GM18861 (cell line): ENCODE data around the gene RPP25L.

Source experiments
- ATAC-seq: cut with Tn5 transposase; IDR thresholded peaks from one replicate; pipeline ENCODE4 v1.9.1; 2021; ENCODE audit not compliant: unreplicated experiment

RPP25L gene

DNA sequence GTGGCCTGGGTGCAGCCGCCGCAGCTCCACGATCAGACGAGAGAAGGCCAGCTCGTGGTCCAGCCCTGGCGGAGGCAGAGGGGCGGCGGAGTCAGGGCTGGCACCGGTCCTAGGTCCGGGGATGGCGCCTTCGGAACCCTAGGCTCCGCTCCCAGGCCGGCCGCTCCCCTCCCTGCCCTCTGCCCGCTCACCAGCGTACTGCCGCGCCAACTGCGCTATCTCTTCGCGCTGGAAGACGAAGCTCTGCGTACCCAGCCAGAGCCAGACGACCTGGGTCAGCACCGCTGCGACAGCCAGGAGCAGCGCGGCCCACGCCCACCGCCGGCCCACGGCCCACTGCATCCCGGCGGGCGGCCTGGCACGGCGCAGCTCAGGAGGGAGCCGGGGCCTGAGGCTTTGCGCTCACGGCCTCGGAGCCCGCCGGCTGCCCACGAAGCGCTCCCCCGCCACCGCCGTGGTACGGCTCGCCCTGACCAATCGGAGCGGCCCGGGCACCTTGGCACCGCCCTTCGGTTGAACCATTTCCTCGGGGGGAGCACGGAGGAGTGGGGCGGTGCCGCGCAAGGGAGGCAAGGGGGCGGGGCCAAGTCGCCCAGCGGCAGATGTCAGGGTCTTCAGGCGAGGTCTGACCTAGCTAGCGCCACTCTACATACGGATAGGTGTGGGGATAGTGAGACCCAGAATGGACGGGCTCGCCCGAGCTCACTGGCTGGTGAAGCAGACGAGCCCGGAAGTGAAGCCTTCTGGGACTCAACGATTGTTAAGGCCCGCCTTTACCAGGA is 25.6 kb upstream of the RPP25L start, which contains the start of gene SIGMAR1:
SIGMAR1 (minus strand) TSS at position 432 of the 782 bp plus-strand sequence; CDS start at position 342, 90 bp downstream.
- peak; percentile 79 for ATAC-seq

DNA sequence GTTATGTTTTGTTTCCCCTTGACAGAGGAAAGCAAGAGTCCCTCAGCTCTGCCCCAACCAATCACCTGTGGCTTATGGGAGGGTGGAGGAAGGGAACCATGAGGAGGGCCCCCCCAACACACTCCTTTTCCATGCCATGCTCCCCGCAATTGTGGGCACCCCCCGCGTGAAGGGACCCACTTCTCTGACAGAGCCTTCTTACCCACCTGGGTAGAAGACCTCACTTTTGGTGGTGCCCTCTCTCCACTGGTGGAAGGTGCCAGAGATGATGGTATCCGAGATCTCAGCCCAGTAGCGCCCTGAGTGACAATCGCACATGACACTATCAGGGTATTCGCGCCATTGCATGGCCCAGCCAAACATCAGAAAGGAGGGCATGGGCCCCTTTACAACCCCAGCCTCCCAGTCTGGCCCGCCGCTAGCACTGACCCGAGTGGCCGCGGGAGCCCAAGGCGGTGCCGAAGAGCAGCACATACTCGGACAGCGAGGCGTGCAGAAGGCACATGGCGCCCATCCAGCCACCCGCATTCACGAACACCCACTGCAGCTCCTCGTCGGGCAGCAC is 25.0 kb upstream of the RPP25L start:
- no peak for ATAC-seq

DNA sequence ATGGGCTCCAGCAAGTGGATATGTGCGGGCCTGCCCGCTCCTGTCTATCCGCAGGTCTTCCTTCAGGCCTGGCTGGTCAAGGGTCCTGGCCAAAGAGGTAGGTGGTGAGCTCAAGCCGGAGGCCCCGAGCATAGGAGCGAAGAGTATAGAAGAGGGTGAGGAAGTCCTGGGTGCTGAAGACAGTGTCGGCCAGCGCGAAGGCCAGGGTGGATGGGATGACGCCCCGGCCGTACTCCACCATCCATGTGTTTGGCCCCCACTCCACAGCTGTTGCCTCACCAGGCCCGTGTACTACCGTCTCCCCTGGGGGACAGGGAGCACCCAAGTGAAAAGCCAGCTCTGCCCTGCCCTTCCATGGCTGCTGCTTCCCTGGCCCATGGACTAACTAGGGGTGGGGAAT is 23.7 kb upstream of the RPP25L start:
- ATAC-seq = no peak

DNA sequence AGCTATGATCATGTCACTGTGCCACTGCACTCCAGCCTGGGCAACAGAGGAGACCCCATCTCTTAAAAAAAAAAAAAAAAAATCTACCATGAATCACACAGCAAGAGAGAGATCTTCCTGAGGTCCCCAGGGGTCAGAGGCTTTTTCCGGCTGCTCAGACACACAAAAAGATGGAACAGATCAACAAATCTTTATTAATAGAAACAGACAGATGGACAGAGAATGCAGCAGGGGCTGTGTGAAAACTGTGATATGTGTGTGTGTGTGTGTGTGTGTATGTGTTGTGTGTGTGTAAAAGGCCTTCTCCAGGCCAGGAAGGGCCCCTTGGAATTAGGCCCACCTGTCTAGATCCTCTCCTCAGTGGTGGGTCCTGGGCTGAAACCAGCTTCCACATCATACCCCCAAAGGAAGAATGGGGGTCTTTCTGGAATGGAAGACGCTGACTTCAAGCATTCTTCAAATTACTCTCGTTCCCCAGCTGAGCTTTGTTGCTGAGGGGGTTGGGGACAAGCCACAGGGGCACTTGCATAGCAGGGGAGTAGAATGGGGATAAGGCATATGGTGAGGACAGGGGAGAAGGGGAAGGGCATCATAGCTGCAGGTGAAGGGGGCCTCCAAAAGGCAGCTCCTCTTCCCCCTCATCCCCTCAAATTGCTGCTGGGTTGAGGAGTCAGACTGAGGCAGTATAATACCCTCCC is 22.8 kb upstream of the RPP25L start:
- no peak for ATAC-seq

DNA sequence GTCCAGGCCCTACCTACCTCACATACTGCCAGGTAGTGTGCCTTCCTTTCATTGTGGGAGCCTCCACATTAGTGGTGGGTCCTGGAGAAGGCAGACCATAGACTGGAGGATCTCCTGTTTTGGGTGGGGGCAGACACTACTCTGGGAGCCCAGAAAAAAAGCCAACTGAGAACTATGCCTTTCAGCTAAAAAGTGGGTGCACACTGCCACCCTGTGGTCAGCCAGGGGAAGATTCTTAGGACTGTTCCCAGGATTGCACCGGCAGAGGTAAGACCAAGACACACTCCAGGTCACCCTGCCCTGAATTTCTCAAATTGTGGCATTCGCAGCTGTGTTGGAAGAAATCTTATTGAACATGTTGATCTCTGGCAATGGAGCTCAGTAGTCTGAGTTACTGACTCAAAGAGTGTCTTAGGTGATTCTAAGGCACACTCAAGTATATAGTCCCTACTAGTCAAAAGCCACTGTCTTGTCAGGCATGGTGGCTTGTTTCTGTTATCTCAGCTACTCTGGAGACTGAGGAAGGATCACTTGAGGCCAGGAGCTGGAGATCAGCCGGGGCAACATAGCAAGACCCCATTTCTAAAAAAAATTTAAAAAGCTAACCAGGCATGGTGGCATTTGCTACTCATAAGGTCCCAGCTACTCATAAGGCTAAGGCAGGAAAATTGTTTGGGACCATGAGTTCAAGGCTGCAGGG is 22.1 kb upstream of the RPP25L start:
- peak; percentile 35 for ATAC-seq

DNA sequence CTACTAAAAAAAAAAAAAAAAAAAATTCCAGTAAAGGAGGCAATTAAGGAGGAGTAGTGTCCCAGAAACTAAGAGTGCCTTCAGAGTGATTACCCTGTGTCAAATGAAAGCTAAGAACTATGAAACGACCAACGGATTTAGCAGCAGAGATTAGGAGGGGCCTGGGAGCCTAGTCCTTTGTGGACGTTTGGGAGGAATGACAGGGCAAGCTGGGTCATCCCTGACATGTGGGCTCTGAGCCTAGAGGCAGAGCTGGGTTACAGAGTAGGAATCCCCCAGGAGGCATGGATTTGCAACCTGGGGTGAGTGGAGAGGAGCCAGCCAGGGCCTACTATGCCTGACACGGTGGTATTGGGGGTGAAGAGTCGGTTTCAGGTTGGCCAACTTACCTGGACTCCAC is 21.3 kb upstream of the RPP25L start:
- no peak for ATAC-seq

DNA sequence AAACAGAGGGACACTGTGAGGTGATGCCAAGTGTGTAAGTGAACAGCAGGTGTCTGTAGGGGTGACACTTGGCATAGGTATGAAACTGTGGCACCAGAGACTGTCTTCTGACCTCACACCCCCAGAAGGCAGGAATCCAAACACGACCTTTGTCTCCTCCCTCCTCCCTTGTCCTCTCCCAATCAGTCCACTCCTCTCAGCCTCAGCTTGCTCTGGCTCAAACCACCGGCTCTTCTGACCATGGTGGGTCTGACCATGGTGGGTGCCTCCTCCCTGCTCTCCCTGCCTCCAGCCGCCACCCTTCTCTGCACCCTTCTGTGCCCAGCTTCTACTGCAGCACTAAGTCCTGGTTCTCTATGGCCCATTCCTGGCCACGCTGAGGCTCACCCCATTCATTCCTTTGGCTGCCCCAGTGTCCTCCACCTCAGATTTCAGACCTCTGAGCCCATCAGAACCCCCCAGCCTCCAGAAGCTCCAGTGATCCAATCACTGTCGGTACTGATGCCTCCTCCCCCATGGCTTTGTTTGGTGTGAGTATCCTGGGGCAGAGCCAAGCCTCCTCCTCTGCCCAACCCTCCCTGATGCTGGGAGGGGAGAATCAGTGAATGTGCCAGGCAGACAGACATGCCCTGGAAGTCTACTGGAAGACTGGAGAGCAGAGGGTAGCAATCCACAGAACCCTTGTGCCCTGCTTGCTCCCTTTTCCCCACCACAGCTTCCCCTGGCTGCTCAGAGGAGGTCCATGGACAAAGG is 18.7 kb upstream of the RPP25L start:
- no peak for ATAC-seq

DNA sequence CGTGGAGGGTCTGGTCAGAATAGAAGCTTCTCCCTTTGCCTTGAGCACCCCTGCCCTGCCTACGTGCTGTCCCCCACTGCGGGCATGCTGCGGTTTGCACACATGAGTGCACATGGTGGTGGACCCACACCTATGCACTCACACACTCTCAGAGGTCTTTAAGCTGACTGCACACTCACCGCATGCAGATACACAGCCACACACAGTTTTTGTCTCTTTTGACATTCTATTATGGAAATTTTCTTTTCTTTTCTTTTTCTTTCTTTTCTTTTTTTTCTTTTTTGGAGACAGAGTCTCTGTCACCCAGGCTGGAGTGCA is 17.6 kb upstream of the RPP25L start:
- ATAC-seq = no peak

DNA sequence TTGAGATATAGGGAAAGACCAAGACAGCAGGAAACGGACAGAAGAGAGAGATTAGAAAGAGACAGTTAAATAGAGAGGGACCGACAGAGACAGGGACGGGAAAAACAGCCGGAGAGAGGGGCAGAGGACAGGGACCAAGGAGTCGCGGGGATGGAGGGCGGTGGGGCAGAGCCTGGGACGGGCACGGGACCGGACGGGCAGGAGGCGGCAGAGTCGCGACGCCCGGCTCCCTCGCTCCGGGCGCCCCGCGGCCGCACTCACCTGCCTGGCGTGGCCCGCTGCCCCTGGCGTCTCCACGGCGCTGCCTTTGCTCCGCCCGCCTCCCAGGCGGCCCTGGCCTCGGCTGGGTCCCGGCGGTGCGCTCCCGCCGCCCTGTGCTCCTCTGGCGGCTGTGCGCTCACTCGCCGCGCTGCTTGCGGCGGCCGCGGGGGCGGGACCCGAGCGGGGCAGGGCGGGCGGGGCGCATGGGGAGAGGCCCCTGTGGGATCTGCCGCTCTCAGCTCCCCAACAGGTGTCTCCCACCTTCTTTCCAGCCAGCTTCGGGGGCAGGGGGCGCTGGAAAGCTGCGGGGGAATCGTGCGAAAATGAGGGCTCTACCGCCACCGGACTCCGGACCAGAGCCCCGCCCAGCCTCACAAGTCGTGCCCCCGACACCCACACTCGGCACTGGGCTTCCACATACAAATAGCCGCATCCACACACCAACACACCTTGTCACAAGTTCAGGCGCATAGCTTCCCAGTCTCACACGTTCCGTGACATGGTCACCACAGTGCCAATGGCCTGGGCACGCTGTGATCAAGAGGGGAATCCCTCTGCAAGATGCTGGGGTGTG is 17.0 kb upstream of the RPP25L start, which contains the start of gene ARID3C:
ARID3C (minus strand) TSS at position 411 of the 835 bp plus-strand sequence. CDS start 1,052 bp downstream, outside the sequence.
- ATAC-seq = no peak

DNA sequence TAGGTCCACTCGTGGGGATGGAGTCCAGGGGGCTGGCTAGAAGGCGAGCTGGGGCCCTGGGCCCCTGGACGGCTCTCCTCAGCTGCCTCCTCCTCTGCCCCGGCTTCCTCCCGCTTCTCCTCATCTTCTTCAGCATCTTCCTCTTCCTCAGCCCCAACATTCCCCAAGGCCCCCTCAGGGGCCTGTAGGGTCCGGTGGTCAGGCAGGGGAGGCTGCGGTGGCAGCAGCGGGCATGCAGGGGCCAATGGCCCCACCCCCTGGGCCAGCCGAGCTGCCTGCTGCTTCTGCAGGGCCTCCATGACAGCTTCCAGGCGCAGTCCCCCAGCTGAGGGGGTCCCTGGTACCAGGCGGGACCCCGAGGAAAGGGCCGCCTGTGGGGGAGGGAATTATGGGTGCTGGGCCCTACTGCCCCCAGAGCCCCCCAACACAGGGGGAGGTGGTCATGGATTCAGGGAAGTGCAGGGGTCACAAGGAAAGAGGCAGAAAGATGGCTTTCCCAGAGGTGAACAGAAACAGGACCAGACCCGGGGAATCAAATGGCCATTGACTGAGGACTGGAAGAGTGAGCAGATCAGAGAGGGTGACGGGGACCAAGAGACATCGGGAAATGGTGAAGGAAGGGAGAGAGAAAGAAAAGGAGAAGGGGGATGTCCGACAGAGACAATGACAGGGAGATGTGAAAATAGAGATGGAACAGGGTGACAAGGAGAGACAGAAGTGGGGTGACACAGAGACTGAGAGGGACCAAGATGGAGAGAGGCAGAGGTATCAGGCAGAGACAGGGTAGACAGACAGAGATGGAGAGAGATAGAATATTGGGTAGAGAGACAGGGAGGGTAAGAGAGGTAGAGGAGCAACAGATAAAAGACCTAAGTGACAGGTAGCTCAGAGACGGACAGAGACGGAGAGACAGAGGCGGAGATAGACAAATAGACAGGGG is 16.1 kb upstream of the RPP25L start:
- ATAC-seq = no peak

DNA sequence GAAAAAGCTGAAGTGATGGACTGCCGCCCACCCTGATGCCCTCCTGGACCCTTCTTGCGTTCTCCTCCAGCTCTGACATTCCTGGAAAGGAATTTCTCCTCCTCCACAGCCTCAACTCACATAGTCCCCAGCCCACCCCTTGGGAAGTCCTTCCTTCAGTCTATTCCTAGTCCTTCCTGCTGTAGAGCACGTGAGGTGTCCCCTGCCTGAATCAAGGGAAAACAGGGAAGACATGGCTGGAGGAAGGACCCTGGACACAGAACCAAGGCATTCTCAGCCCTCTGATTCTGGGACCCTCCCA is 13.2 kb upstream of the RPP25L start:
- no peak for ATAC-seq

DNA sequence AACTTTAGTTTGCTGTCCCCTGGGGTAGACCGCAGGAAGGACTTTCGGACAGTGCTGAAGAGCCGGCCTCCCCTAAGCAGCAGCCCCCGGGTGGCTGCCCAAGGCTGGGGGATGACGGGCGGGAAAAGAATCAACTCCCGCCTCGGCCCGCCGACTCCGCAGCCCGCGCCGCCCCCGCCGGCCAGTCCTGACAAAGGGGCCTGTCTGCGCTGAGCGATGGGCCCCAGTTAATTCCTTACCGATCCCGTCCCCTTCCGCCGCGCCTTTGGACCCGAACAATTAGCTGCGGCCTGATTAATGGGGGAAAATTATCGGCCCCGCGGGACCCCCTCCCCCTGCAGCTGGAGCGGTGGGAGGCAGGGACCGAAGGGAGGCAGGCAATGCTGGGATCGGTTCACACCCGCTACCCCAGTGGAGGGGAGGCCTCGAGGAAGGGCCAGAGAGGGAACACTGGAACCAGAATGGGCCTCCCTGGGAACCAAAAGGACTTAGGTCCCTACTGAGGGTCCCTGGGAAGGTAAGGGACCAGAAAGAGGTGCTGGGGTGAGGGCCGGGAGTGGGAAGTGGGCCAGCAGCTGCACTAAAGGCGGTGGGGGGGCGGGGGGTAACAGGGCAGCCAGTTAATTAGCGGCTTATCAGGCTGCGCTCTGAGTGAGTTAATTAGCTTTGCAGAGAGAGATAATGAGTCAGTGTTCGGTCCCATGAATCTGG is 12.7 kb upstream of the RPP25L start:
- ATAC-seq = no peak

DNA sequence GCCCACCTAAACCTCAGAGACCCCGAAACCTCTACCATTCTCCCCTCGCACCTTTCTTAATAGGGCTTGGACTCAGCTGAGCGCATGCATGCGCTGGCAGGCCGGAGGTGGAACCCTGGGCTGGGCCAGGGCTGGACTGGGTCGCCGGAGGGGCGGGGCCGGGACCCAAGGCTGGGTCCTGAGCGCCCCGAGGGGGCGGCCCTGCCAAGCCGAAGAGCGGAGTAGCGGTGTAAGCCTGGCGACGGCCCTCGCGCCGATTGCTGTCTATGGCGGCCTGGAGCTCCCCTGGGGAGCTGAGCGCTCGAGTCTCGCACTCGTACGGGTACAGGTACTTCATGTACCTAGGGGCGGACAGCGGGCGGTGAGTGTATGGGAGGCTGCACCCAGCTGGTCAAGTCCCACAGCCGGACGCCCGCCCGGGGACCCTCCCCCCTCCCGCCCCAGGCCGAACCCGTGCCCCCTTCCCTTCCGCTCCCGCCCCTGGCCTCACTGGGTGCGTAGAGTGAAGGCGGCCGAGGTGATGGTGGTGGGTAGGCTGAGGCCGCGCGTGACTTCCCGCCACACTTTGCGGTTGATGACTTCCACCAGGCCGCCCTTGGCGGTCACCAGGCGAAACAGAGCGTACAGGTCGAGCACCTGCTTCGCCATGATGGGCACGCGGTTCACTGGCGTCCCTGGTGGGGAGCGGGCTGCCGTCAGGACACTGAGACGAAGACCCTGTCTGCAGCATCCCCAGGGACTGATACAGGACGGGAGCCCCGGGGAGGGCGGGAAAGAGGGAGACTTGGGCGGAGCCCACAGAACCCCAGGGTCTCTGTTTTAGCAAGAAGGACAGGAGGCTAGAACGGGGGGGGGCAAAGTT is 11.7 kb upstream of the RPP25L start:
- no peak for ATAC-seq

DNA sequence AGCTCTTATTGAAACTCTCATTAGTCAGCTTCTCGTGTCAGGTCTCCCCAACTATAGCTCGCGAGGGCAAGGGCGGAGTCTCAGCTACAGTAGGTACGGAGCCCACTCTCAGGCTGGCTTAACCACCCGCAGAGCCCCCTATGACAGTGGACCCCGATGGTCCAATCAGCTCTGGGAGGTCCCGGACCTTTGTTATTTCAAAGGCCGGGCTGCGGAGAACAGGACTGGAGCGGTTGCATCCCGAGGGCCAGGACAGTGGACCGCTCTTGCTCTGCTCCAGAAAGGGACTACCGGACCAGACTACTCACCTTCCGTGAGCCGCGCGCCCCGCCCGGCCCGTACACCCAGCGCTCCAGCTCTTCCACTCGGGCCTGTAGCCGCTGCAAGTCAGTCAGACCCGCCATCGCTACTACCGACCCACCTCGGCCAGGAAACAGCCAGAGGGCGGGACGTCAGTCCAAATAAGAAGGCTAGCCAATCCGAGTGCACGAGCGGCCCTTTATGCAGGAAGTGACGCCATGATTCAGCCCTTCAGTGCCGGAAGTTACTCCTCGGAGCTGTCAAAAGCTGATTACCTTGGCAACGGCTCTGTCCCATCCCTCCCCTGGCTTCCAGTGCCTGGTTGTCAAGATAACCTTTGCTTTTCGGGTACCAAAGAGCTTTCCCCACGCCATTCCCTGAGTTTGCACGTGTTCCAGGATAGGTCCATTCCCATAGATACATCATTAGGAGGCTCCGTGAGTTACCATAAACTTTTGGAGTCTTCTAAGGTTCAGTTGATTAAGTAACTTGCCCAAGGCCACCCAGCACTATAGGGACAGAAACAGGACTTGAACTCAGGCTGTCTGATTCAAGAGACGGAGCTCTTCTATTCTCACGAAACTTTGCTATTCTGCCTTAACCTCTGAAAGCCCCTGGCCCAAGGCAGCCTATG is 8.4 kb upstream of the RPP25L start, which contains the start of gene DCTN3:
DCTN3 (minus strand) TSS at position 435 of the 934 bp plus-strand sequence; CDS start at position 404, 31 bp downstream.
- peak; percentile 96 for ATAC-seq

DNA sequence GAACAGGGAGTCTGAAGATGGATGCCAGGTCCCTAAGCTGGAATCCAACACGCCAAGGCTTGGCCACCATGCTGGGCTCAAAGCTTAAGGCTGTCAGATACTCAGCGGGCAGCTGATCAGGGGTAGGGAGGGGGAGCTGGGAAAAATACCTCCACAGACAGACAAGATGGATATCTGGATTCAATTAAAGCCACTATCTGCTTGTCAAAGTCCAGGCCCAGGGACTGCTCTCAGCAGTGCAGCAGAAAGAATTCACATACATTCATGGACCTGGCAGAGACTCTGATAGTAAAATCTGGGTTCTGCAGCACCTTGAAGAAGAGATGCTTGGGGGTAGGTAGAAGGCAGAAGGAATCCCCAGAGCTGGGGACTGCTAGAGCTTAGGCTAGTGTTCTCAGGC is 3.2 kb upstream of the RPP25L start:
- no peak for ATAC-seq

DNA sequence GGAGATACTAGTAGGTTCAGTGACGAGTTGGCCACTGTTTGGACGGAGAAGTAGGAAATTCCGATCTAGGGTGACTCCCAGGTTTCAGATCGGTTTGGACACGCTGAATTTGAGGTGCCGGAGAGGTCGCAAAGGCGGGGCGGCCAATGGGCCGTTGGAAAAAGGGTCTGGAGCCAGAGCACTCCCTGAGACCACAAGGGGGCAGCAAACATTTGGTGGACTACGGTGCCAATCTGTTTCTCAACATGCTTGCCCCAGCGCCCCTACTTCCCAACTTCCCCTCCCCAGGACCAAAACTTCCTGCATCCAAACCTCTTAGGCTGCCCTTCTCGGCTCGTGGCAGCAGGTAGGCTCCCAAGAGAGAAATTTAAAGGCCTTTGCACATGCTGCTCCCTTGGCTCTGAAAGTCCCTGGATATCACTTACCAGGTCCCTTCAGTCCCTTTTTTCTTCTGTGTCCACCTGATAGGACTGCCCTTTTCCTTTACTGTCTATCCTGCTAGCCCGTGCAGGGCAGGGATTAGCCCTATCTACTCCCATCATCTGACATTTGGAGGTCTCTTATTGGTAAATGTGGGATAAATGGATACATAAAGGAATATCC is 992 bp upstream of the RPP25L start:
- no peak for ATAC-seq
